H1 (cell line): ENCODE results near the gene TMEM209. TPM values are rescaled to one million over a fixed set of nuclear protein-coding genes. Genes with fewer than 3 reads are reported as not detected.

Experiments
- CTCF ChIA-PET: fragments of 300-600 bp; sonication (Branson Sonifier 250); formaldehyde crosslinking; loops from one replicate; lab custom pipeline; 2021; ENCODE audit not compliant: partially characterized antibody; lab: Charles Lee
- POLR2A ChIA-PET: fragments of 300-600 bp; sonication (Branson Sonifier 250); formaldehyde crosslinking; loops from one replicate; lab custom pipeline; 2021; ENCODE audit warnings: inconsistent platforms; ENCODE audit not compliant: partially characterized antibody; lab: Charles Lee
- DNase-seq, 2 experiments: peaks; one replicate each; pipeline versions ENCODE4 v3.0.0 to v3.0.0-alpha.2; 2010 to 2022; ENCODE audit warnings: low spot score in 2 of 2, low read depth in 1 of 2, mixed read lengths in 1 of 2
- FAIRE-seq: peaks from 2 replicates; lab custom pipeline; 2011; peaks lifted over from hg19 to GRCh38; lab: Jason Lieb, UNC
- H2AFZ ChIP-seq: 2 replicates; pipeline ENCODE4 v1.8.1; 2012; ENCODE audit warnings: low read length, inconsistent platforms
- H2AK5ac ChIP-seq: 2 replicates; pipeline ENCODE4 v1.6.1; 2013; ENCODE audit warnings: low read depth, low read length
- H2BK120ac ChIP-seq: replicated peaks from 2 replicates; pipeline ENCODE3; 2013; ENCODE audit warnings: low read depth, low read length, inconsistent platforms
- H2BK12ac ChIP-seq: 2 replicates; pipeline ENCODE4 v1.6.1; 2013; ENCODE audit warnings: low read depth, low read length
- H2BK15ac ChIP-seq: 2 replicates; pipeline ENCODE4 v1.6.1; 2013; ENCODE audit warnings: low read length
- H2BK20ac ChIP-seq: 2 replicates; pipeline ENCODE4 v1.6.1; 2013; ENCODE audit warnings: low read length
- H2BK5ac ChIP-seq: 2 replicates; pipeline ENCODE4 v1.6.1; 2013; ENCODE audit warnings: low read depth, low read length
- H3K14ac ChIP-seq: 2 replicates; pipeline ENCODE4 v1.6.1; 2013; ENCODE audit warnings: inconsistent platforms; ENCODE audit not compliant: insufficient read length
- H3K18ac ChIP-seq: 2 replicates; pipeline ENCODE4 v1.6.1; 2013; ENCODE audit warnings: low read length; ENCODE audit errors: extremely low read depth
- H3K23ac ChIP-seq: 2 replicates; pipeline ENCODE4 v1.6.1; 2013; ENCODE audit warnings: inconsistent platforms; ENCODE audit not compliant: insufficient read length
- H3K23me2 ChIP-seq: 2 replicates; pipeline ENCODE4 v1.6.1; 2013; ENCODE audit warnings: low read depth, low read length
- H3K27ac ChIP-seq: 2 replicates; pipeline ENCODE4 v1.6.1; 2011; ENCODE audit warnings: low read depth, low read length, inconsistent platforms
- H3K27me3 ChIP-seq, 4 experiments: replicated peaks in 1 of 4; 1 replicate in 1 of 4; 2 replicates in 3 of 4; pipeline versions ENCODE4 v1.6.1 to v1.8.1; 2011 to 2013; ENCODE audit warnings: low read length in 3 of 4, mild to moderate bottlenecking in 3 of 4, inconsistent platforms in 2 of 4, mixed read lengths in 2 of 4, moderate library complexity in 1 of 4; ENCODE audit not compliant: control insufficient read depth in 3 of 4, insufficient read depth in 3 of 4; ENCODE audit errors: extremely low read depth in 1 of 4
- H3K36me3 ChIP-seq, 4 experiments: 2 replicates each; pipeline versions ENCODE4 v1.6.1 to v1.8.1; 2011 to 2013; ENCODE audit warnings: mild to moderate bottlenecking in 4 of 4, low read length in 3 of 4, moderate library complexity in 2 of 4, control low read depth in 1 of 4, inconsistent platforms in 1 of 4; ENCODE audit not compliant: insufficient read depth in 4 of 4, control insufficient read depth in 2 of 4
- H3K4ac ChIP-seq: replicated peaks from 2 replicates; pipeline ENCODE3; 2013; ENCODE audit warnings: low read length, low read depth, mixed read lengths, inconsistent platforms; ENCODE audit not compliant: insufficient read length
- H3K4me1 ChIP-seq, 4 experiments: replicated peaks in 1 of 4; 1 replicate in 1 of 4; 2 replicates in 3 of 4; pipeline versions ENCODE4 v1.6.1 to v1.8.1; 2011 to 2013; ENCODE audit warnings: low read length in 3 of 4, inconsistent platforms in 2 of 4, mixed read lengths in 1 of 4; ENCODE audit not compliant: insufficient read depth in 4 of 4, control insufficient read depth in 3 of 4
- H3K4me2 ChIP-seq, 2 experiments: 2 replicates each; pipeline versions ENCODE4 v1.6.1 to v1.8.1; 2011 to 2013; ENCODE audit warnings: low read depth in 2 of 2, low read length in 2 of 2, control low read depth in 1 of 2, inconsistent platforms in 1 of 2, mild to moderate bottlenecking in 1 of 2; ENCODE audit not compliant: insufficient read depth in 1 of 2
- H3K4me3 ChIP-seq, 4 experiments: fragments of 200-600, 300-600 bp in 1 of 4; sonication (generic), shearing (Covaris generic), sonication (Bioruptor Twin) in 1 of 4; 2 replicates each; pipeline versions ENCODE4 v1.5.1 to v1.8.1; 2011 to 2016; ENCODE audit warnings: low read length in 4 of 4, low read depth in 3 of 4, control low read depth in 2 of 4, inconsistent platforms in 2 of 4, mild to moderate bottlenecking in 2 of 4, mixed read lengths in 1 of 4, moderate library complexity in 1 of 4; ENCODE audit not compliant: insufficient read depth in 2 of 4; ENCODE audit errors: extremely low read depth in 1 of 4
- H3K56ac ChIP-seq: replicated peaks from 2 replicates; pipeline ENCODE3; 2013; ENCODE audit warnings: low read depth, mild to moderate bottlenecking, mixed read lengths, low read length, inconsistent platforms; ENCODE audit not compliant: insufficient read length
- H3K79me1 ChIP-seq: 2 replicates; pipeline ENCODE4 v1.6.1; 2013; ENCODE audit warnings: low read depth, low read length, control low read depth
- H3K79me2 ChIP-seq, 2 experiments: 2 replicates each; pipeline versions ENCODE4 v1.6.1 to v1.8.1; 2012 to 2013; ENCODE audit warnings: low read length in 2 of 2, mild to moderate bottlenecking in 2 of 2, inconsistent platforms in 1 of 2; ENCODE audit not compliant: insufficient read depth in 2 of 2, control insufficient read depth in 1 of 2
- H3K9ac ChIP-seq, 4 experiments: replicated peaks in 1 of 4; 1 replicate in 1 of 4; 2 replicates in 3 of 4; pipeline versions ENCODE4 v1.6.1 to v1.8.1; 2011 to 2013; ENCODE audit warnings: low read depth in 3 of 4, low read length in 3 of 4, control low read depth in 2 of 4, mild to moderate bottlenecking in 2 of 4, moderate library complexity in 2 of 4, inconsistent platforms in 1 of 4; ENCODE audit errors: extremely low read depth in 1 of 4
- H3K9me3 ChIP-seq, 2 experiments: 2 replicates each; pipeline versions ENCODE4 v1.6.1 to v1.8.1; 2012 to 2013; ENCODE audit warnings: mild to moderate bottlenecking in 2 of 2, moderate library complexity in 2 of 2, control low read depth in 1 of 2, inconsistent platforms in 1 of 2, low read depth in 1 of 2, low read length in 1 of 2, mixed read lengths in 1 of 2; ENCODE audit not compliant: insufficient read depth in 2 of 2
- H4K20me1 ChIP-seq, 2 experiments: replicated peaks in 1 of 2; 2 replicates each; pipeline versions ENCODE3 to v1.8.1; 2011 to 2013; ENCODE audit warnings: inconsistent platforms in 2 of 2, low read length in 2 of 2, mild to moderate bottlenecking in 1 of 2; ENCODE audit not compliant: insufficient read depth in 2 of 2, control insufficient read depth in 1 of 2
- H4K5ac ChIP-seq: 2 replicates; pipeline ENCODE4 v1.6.1; 2013; ENCODE audit warnings: low read length, low read depth, mixed read lengths, inconsistent platforms; ENCODE audit not compliant: insufficient read length
- H4K8ac ChIP-seq: 2 replicates; pipeline ENCODE4 v1.8.0; 2013; ENCODE audit warnings: mild to moderate bottlenecking, moderate library complexity, low read length, inconsistent platforms; ENCODE audit not compliant: insufficient read depth; ENCODE audit errors: extremely low read depth
- H4K91ac ChIP-seq: replicated peaks from 2 replicates; pipeline ENCODE3; 2013; ENCODE audit warnings: low read length, mixed read lengths, inconsistent platforms; ENCODE audit not compliant: insufficient read length
- BACH1 ChIP-seq: IDR thresholded peaks from 2 replicates; pipeline ENCODE4 v1.6.1; 2012; ENCODE audit warnings: low read length, improper control_type of control experiment
- BCL11A ChIP-seq, 2 experiments: IDR thresholded peaks; one replicate each; pipeline ENCODE4 v1.6.1; 2011; ENCODE audit warnings: low read depth in 2 of 2, low read length in 2 of 2, mild to moderate bottlenecking in 2 of 2
- CHD2 ChIP-seq: IDR thresholded peaks from 2 replicates; pipeline ENCODE4 v1.6.1; 2012; ENCODE audit warnings: low read length, improper control_type of control experiment
- EZH2 ChIP-seq: fragments of 200-600 bp; sonication (generic); IDR thresholded peaks from 2 replicates; pipeline ENCODE4 v1.7.1; 2012; ENCODE audit warnings: low read depth, mild to moderate bottlenecking, moderate library complexity, low read length, inconsistent platforms; ENCODE audit not compliant: severe bottlenecking
- NRF1 ChIP-seq: IDR thresholded peaks from 2 replicates; pipeline ENCODE4 v1.6.1; 2011; ENCODE audit warnings: mild to moderate bottlenecking, low read depth, low read length, improper control_type of control experiment
- RNF2 ChIP-seq: fragments of 200-900, 300-1000 bp; sonication (generic); IDR thresholded peaks from 2 replicates; pipeline ENCODE4 v1.7.1; 2016; ENCODE audit warnings: borderline replicate concordance, low read depth, mild to moderate bottlenecking, antibody characterized with exemption, low read length; ENCODE audit not compliant: poor library complexity, severe bottlenecking; ENCODE audit errors: missing control alignments
- RXRA ChIP-seq: IDR thresholded peaks from 2 replicates; pipeline ENCODE4 v1.6.1; 2011; ENCODE audit warnings: low read depth, mild to moderate bottlenecking, low read length, moderate library complexity; ENCODE audit not compliant: insufficient read depth
- SAP30 ChIP-seq: fragments of 300-600 bp; sonication (generic); IDR thresholded peaks from 2 replicates; pipeline ENCODE4 v1.7.1; 2012; ENCODE audit warnings: low read length, moderate library complexity, mild to moderate bottlenecking, inconsistent platforms; ENCODE audit not compliant: insufficient read depth, insufficient replicate concordance
- SP2 ChIP-seq: IDR thresholded peaks from 2 replicates; pipeline ENCODE4 v1.6.1; 2012; ENCODE audit warnings: mild to moderate bottlenecking, low read length, inconsistent platforms
- TAF7 ChIP-seq: optimal IDR thresholded peaks from 2 replicates; pipeline ENCODE3; 2011; ENCODE audit warnings: low read depth, mild to moderate bottlenecking, inconsistent platforms, low read length, moderate library complexity, borderline replicate concordance
- TBP ChIP-seq: IDR thresholded peaks from 2 replicates; pipeline ENCODE4 v1.6.1; 2011; ENCODE audit warnings: low read depth, low read length, improper control_type of control experiment
- ZNF274 ChIP-seq: IDR thresholded peaks from 2 replicates; pipeline ENCODE4 v1.7.0; 2012; ENCODE audit warnings: low read length, borderline replicate concordance; ENCODE audit errors: extremely low read depth
- WGBS, 2 experiments: shearing (Covaris generic) in 1 of 2; methylation state at CpG; one replicate each; pipeline versions ENCODE4 v1.1.6 to v1.1.7; 2013 to 2015; ENCODE audit warnings: low lambda C conversion rate in 2 of 2, mixed read lengths in 2 of 2, inconsistent platforms in 1 of 2, low coverage in 1 of 2, missing lambda C conversion rate in 1 of 2; ENCODE audit not compliant: insufficient replicate concordance in 2 of 2, insufficient coverage in 1 of 2, insufficient read length in 1 of 2; ENCODE audit errors: extremely low coverage in 1 of 2, missing lambda C conversion rate in 1 of 2; 5-methylcytosine and 5-hydroxymethylcytosine counted together
- polyA plus RNA-seq, 7 experiments: library from polyadenylated mRNA; depleted of rRNA in 3 of 7; stranded (reverse) in 5 of 7; unstranded in 2 of 7; fragments of >200 nt in 5 of 7; fragments of 200-250 nt in 2 of 7; gene quantifications; 1 replicate in 5 of 7; 2 replicates in 1 of 7; 4 replicates in 1 of 7; pipeline versions ENCODE4 v1.2.1 to v1.2.3, GENCODE V29; 2011 to 2013; ENCODE audit warnings: missing spikeins in 2 of 7, mixed read lengths in 2 of 7
- total RNA-seq: library from RNA; stranded (reverse); fragmentation: NEBNext Ultra II Directional; extraction: Animal tissue kit (Norgen Biotek cat#: 25700); gene quantifications from 2 replicates; pipeline ENCODE4 v1.2.1, GENCODE V29; 2021
- TF ChIP-seq, protein P1 (sequence below): IDR thresholded peaks from 2 replicates; pipeline ENCODE4 v1.6.1; 2011; ENCODE audit warnings: low read length, improper control_type of control experiment

TMEM209 gene
- total and polyA plus RNA-seq, 2 of the 8 experiments (the other 6 are each of a cell fraction or from before 2014, with no cell fraction given), result 28.5 to 30.5 TPM

DNA sequence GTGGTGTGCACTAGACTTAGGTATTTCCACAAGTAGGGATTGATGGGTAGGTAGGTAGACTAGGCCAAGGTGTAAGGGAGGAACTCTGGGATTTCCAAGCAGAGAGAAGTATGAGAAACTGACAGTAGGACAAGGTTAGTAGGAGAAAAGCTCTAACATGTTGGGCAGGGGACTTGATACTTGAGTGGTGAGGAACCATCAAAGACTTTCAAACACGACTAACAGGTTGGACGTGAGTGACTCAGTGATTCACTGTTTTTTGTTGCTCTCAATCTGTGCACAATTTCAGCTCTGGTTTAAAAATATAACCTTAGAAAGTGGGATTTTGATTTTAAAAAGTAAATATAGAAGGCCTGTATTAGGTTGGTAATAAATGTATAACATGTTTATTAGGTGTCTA, 90.4 kb downstream of the TMEM209 start:
- no peak overlapping the region for H3K56ac ChIP-seq
- H3K79me1 ChIP-seq, result no peaks in the 10 kb centered on the region
- FAIRE-seq (no peak), DNase-seq (no peak)
- no peaks in the 10 kb centered on the region for H3K23me2 ChIP-seq
- no peak overlapping the region for H2BK20ac ChIP-seq
- no peak overlapping the region for H2BK15ac ChIP-seq
- no peak overlapping the region for H3K4me2 ChIP-seq
- no peak overlapping the region for H2BK12ac ChIP-seq
- H3K79me2 ChIP-seq, result no peaks in the 10 kb centered on the region
- no peaks in the 10 kb centered on the region for H3K36me3 ChIP-seq
- H3K9me3 ChIP-seq, result no peaks in the 10 kb centered on the region
- H3K14ac ChIP-seq, result no peak overlapping the region
- H3K4me1 ChIP-seq, result no peaks in the 10 kb centered on the region
- CTCF ChIA-PET, result interaction anchor here (0.9 to 4.4 kb wide), 4 partner anchors 10 to 40 kb away, joined by 3 to 22 read pairs (median 5); no protein-coding TSS in a partner anchor
- H3K4me3 ChIP-seq, result no peak overlapping the region
- no peak overlapping the region for H4K5ac ChIP-seq
- no peak overlapping the region for H2BK120ac ChIP-seq
- no peak overlapping the region for H3K27ac ChIP-seq
- POLR2A ChIA-PET, result interaction anchor here (1.2 to 1.3 kb wide), 3 partner anchors 8 to 90 kb away, joined by 3 to 4 read pairs (median 4); partner anchors contain the start of gene TMEM209
- H2BK5ac ChIP-seq, result no peak overlapping the region
- no peak overlapping the region for H3K23ac ChIP-seq
- H3K27me3 ChIP-seq, result no peaks in the 10 kb centered on the region
- no peak overlapping the region for H3K9ac ChIP-seq
- H2AK5ac ChIP-seq, result no peak overlapping the region
- no peak overlapping the region for H3K4ac ChIP-seq
- H4K8ac ChIP-seq, result no peak overlapping the region
- peaks cover 0 to 4% of the 10 kb centered on the region in 2 experiments for H4K20me1 ChIP-seq
- no peak overlapping the region for H4K91ac ChIP-seq
- no peak overlapping the region for H2AFZ ChIP-seq
- no peak overlapping the region for H3K18ac ChIP-seq
- 95% methylated on average over 2 of the region's 2 CpGs; no CpG with 5 or more reads in 1 of the 2 experiments for WGBS, 2 experiments
- TF ChIP-seq, protein P1, sequence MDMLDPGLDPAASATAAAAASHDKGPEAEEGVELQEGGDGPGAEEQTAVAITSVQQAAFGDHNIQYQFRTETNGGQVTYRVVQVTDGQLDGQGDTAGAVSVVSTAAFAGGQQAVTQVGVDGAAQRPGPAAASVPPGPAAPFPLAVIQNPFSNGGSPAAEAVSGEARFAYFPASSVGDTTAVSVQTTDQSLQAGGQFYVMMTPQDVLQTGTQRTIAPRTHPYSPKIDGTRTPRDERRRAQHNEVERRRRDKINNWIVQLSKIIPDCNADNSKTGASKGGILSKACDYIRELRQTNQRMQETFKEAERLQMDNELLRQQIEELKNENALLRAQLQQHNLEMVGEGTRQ, result no peak
- no peak for TF ChIP-seq NRF1
- no peak for TF ChIP-seq SP2
- no peak for TF ChIP-seq TAF7
- TF ChIP-seq EZH2, result no peak
- TF ChIP-seq ZNF274, result no peak
- no peak for TF ChIP-seq TBP
- TF ChIP-seq CHD2, result no peak
- no peak for TF ChIP-seq BACH1
- TF ChIP-seq SAP30, result no peak
- TF ChIP-seq RXRA, result no peak
- TF ChIP-seq RNF2, result no peak
- TF ChIP-seq BCL11A (IDR thresholded peaks at IDR 0.05; ENCODE audit: low read depth in 2 of 2, low read length in 2 of 2), result no peak
